Esophagus squamous epithelium (tissue), 4 donors: ENCODE results near the gene BID.

Source experiments
- POLR2A ChIP-seq, 4 donors: fragments of 450-650 bp; IDR thresholded peaks; one replicate each; pipeline ENCODE4 v1.6.1; 2017; ENCODE audit warnings: antibody characterized with exemption in 4 of 4, mild to moderate bottlenecking in 4 of 4, moderate library complexity in 3 of 4
- TF ChIP-seq, protein P1 (sequence below), 6 experiments: fragments of 450-650 bp in 4 of 6; fragments of 200-600 bp in 2 of 6; sonication (generic) in 2 of 6; IDR thresholded peaks; one replicate each; pipeline ENCODE4 v1.5.1; 2016 to 2019; ENCODE audit warnings: antibody characterized with exemption in 6 of 6, mild to moderate bottlenecking in 4 of 6, moderate library complexity in 4 of 6

- TF ChIP-seq, protein P1, sequence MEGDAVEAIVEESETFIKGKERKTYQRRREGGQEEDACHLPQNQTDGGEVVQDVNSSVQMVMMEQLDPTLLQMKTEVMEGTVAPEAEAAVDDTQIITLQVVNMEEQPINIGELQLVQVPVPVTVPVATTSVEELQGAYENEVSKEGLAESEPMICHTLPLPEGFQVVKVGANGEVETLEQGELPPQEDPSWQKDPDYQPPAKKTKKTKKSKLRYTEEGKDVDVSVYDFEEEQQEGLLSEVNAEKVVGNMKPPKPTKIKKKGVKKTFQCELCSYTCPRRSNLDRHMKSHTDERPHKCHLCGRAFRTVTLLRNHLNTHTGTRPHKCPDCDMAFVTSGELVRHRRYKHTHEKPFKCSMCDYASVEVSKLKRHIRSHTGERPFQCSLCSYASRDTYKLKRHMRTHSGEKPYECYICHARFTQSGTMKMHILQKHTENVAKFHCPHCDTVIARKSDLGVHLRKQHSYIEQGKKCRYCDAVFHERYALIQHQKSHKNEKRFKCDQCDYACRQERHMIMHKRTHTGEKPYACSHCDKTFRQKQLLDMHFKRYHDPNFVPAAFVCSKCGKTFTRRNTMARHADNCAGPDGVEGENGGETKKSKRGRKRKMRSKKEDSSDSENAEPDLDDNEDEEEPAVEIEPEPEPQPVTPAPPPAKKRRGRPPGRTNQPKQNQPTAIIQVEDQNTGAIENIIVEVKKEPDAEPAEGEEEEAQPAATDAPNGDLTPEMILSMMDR (IDR thresholded peaks at IDR 0.05) = no peak
- TF ChIP-seq POLR2A (IDR thresholded peaks at IDR 0.05) = no peak
These were observed 13.6 kb upstream of the BID start for GRCh38 chr22:17787716-17788330.
